ENCODE data around the gene CDH4. TPM values are rescaled to one million over a fixed set of nuclear protein-coding genes. Genes with fewer than 3 reads are reported as not detected.

Gene CDH4
- total and polyA plus RNA-seq, 11 donors, result 0.04 to 0.54 (median 0.08) TPM; not detected in 1

DNA sequence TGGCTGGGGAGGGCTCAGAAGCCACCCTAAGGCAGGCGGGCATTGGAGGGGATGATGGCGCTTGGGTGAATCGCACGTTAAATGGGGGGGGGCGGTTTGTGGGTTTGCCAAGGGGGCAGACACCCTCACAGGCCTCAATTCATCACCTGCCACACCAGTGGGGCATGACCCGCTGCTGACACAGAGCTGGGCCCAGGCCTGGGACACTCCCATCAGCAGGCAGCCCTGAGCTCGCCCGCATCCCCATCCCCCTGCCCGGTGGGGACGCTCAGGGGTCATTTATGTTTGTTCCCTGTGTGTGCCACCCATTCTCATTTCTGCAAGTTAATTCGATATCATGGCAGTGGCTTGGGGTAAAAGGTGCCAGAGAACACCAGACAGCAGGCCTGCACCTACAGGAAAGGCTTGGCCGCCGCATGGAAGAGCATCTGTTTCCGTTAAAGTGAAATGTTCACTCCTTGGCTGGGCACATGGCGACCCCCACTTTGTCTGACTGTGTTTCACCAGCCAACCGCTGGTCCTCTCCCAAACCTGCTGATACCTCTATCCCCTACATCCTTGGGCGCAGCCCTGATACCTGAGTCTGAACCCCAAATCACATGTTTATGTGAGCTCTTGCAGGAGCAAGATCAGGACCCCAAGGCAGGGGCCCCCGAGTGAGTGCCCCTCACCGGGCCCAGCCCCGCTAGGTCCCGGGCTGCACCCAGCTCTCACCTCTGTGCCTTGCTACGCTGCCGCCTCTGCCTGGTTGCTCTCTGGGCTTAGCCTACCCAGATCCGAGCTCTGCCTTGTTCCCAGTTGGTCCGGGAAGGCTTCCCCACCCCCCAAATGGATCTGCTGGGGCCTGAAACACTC, 564.8 kb downstream of the CDH4 start:
- Histone ChIP-seq H3K9me3 (no peaks in the 10 kb centered on the region), H3K4me3 (no peak overlapping the region), H3K36me3 (no peaks in the 10 kb centered on the region), H3K27ac (no peak overlapping the region), H3K27me3 (peaks cover 0 to 9% (median 0%) of the 10 kb centered on the region in 9 donors), H3K4me1 (no peaks in the 10 kb centered on the region)
- intact Hi-C loops (cut with DNase I), result no loop called here
- peak in 2 of 5 donors; percentile 10 to 33 for DNase-seq
- ATAC-seq, result no peak
- TF ChIP-seq POLR2A (IDR thresholded peaks at IDR 0.05), result no peak
- TF ChIP-seq, protein P1, sequence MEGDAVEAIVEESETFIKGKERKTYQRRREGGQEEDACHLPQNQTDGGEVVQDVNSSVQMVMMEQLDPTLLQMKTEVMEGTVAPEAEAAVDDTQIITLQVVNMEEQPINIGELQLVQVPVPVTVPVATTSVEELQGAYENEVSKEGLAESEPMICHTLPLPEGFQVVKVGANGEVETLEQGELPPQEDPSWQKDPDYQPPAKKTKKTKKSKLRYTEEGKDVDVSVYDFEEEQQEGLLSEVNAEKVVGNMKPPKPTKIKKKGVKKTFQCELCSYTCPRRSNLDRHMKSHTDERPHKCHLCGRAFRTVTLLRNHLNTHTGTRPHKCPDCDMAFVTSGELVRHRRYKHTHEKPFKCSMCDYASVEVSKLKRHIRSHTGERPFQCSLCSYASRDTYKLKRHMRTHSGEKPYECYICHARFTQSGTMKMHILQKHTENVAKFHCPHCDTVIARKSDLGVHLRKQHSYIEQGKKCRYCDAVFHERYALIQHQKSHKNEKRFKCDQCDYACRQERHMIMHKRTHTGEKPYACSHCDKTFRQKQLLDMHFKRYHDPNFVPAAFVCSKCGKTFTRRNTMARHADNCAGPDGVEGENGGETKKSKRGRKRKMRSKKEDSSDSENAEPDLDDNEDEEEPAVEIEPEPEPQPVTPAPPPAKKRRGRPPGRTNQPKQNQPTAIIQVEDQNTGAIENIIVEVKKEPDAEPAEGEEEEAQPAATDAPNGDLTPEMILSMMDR (IDR thresholded peaks at IDR 0.05), result no peak
- 74 to 82% (median 77%) methylated on average over 22 to 25 of the region's 25 CpGs for WGBS, 4 donors

DNA sequence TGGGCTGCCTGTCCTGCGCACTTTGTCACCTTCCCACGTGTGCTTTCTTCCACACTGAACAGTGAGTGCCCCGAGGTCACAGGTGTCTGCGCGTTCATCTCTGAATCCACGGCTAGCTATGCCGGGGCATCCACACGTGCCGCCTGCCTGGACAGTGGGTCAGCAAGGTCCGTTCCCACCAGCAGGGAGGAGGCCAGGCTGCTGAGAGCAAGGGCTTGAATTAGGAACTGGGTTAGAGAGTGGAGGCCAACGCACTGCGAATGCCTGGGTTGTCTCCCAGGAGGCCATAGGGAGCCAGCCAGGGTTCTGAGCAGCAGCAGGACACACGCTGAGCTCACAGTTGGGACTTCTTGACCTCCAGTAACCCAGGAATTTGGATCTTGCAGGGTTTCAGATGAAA, 565.5 kb downstream of the CDH4 start:
- Histone ChIP-seq H3K27ac (no peak overlapping the region), H3K27me3 (peaks cover 0 to 14% (median 0%) of the 10 kb centered on the region in 9 donors), H3K9me3 (no peaks in the 10 kb centered on the region), H3K36me3 (no peaks in the 10 kb centered on the region), H3K4me1 (no peaks in the 10 kb centered on the region), H3K4me3 (no peak overlapping the region)
- intact Hi-C loops (cut with DNase I), result no loop called here
- peak in 2 of 5 donors; percentile 6 to 36 for DNase-seq
- no peak for ATAC-seq
- TF ChIP-seq POLR2A (IDR thresholded peaks at IDR 0.05), result no peak
- TF ChIP-seq, protein P1 (IDR thresholded peaks at IDR 0.05), result no peak
- 67 to 81% (median 71%) methylated on average over 13 of the region's 13 CpGs for WGBS, 4 donors

DNA sequence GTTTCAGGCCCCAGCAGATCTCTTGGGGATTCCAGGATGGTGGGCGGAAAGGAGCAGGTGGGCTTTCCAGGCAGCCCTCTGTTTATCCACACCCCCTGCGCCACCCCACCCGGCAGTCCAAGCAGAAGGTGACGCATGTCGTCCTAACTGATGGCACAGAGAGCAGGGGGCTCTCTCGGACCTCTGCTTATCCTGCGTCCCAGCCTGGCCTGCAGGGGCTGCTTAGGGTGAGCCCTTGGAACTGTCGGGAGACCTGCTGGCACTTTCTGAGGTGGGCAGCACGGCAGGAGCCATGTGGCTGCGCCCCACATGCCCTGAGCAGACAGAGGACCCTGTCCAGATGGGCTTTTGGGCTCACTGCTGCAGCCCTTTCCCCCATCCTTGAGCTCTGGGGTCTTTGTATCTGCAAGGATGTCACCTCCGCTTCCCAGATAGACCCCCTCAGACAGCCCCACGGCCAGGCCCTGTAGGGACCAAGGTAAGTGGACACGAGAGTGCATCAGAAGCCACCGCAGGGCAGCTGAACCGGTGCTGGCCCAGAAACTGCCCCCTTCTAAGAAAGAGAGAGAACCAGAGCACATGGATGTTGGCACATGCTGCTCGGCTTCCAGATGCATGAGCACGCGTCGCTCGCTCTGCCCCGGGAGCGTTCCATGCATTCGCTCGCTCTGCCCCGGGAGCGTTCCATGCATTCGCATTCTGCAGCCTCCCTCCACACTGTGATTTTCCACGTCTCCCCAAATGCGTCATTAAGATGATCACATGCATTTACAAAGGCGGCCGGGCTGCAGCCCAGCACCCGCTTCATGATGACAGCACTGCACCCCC, 566.9 kb downstream of the CDH4 start:
- TF ChIP-seq, protein P1 (IDR thresholded peaks at IDR 0.05), result no peak
- no peak for TF ChIP-seq POLR2A (IDR thresholded peaks at IDR 0.05)
- Histone ChIP-seq H3K27me3 (peaks cover 0 to 11% (median 0%) of the 10 kb centered on the region in 9 donors), H3K27ac (no peak overlapping the region), H3K9me3 (no peaks in the 10 kb centered on the region), H3K4me1 (no peaks in the 10 kb centered on the region), H3K36me3 (no peaks in the 10 kb centered on the region), H3K4me3 (no peak overlapping the region)
- no peak for ATAC-seq
- DNase-seq, result peak in 3 of 5 donors; percentile 11 to 42 (median 13)
- intact Hi-C loops (cut with DNase I), result no loop called here
- WGBS, 4 donors, result 86 to 89% (median 87%) methylated on average over 31 to 32 of the region's 32 CpGs

DNA sequence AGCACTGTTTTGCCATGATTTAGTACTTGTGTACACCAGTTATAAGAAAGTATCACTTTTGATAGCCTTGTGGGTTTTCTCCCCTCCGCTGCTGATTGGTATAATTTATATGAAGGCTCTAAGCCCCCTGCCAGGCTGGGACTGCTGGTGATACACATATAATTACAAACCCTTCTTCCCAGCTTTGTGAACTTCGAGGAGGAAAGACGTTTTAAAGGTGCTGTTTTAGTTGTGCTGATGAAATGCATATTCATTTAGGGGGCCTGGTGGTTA, 567.4 kb downstream of the CDH4 start:
- TF ChIP-seq POLR2A (IDR thresholded peaks at IDR 0.05), result no peak
- Histone ChIP-seq H3K36me3 (no peaks in the 10 kb centered on the region), H3K4me1 (no peaks in the 10 kb centered on the region), H3K9me3 (no peaks in the 10 kb centered on the region), H3K4me3 (no peak overlapping the region), H3K27me3 (peaks cover 0 to 8% (median 0%) of the 10 kb centered on the region in 9 donors), H3K27ac (no peak overlapping the region)
- peak in 1 of 5 donors; percentile 4 for DNase-seq
- intact Hi-C loops (cut with DNase I), result no loop called here
- WGBS, 4 donors, result 68 to 80% (median 73%) methylated on average over 3 of the region's 3 CpGs
- no peak for ATAC-seq
